Cardiac muscle cell (in vitro differentiated cells and primary cell): ENCODE data around the gene AFAP1L1. TPM values are rescaled to one million over a fixed set of nuclear protein-coding genes. Genes with fewer than 3 reads are reported as not detected.

ENCODE experiments used
- DNase-seq, 2 donors: peaks; one replicate each; pipeline versions ENCODE4 v3.0.0 to v3.0.0-alpha.2; 2010 to 2017; ENCODE audit warnings: low read depth in 1 of 2, low spot score in 1 of 2
- H3K27ac ChIP-seq: fragments of 200-600 bp; sonication (generic); 2 replicates; pipeline ENCODE4 v1.5.1; 2016
- H3K27me3 ChIP-seq: fragments of 200-600 bp; sonication (generic); 2 replicates; pipeline ENCODE4 v1.6.0; 2016; ENCODE audit warnings: control low read depth
- H3K36me3 ChIP-seq: fragments of 200-600 bp; sonication (generic); 2 replicates; pipeline ENCODE4 v1.5.1; 2016; ENCODE audit warnings: control low read depth
- H3K4me1 ChIP-seq: fragments of 200-600 bp; sonication (generic); 2 replicates; pipeline ENCODE4 v1.8.1; 2017; ENCODE audit warnings: low read depth, mild to moderate bottlenecking, mixed run types
- H3K4me3 ChIP-seq: fragments of 200-600 bp; sonication (generic); 2 replicates; pipeline ENCODE4 v1.5.1; 2016; ENCODE audit warnings: mild to moderate bottlenecking
- H3K9me3 ChIP-seq: fragments of 200-600 bp; sonication (generic); 2 replicates; pipeline ENCODE4 v1.5.1; 2017; ENCODE audit warnings: low read depth, mild to moderate bottlenecking, control low read depth
- CTCF ChIP-seq: IDR thresholded peaks from 2 replicates; pipeline ENCODE4 v1.5.1; 2012; ENCODE audit warnings: low read depth, mild to moderate bottlenecking, low read length
- polyA plus RNA-seq: library from polyadenylated mRNA; unstranded; fragments of >200 nt; fragmentation: Nextera tagmentation; extraction: Ambion mirVana; gene quantifications from 2 replicates; pipeline ENCODE4 v1.2.1, GENCODE V29; 2016
- total RNA-seq: library from RNA; depleted of rRNA; stranded (reverse); fragments of >200 nt; gene quantifications from 2 replicates; pipeline ENCODE4 v1.2.3, GENCODE V29; 2016

Gene AFAP1L1
- total and polyA plus RNA-seq, 2 experiments from 2014 or later = 24.0 to 39.3 TPM

GRCh38 chr5:149323621-149324205 lies 52.1 kb downstream of the AFAP1L1 start:
- no peaks in the 10 kb centered on the region for H3K36me3 ChIP-seq
- H3K9me3 ChIP-seq = no peaks in the 10 kb centered on the region
- peaks cover 27% of the 10 kb centered on the region for H3K27me3 ChIP-seq
- H3K4me3 ChIP-seq = no peak overlapping the region
- H3K27ac ChIP-seq = no peak overlapping the region
- H3K4me1 ChIP-seq = peaks cover 9% of the 10 kb centered on the region
- TF ChIP-seq CTCF = no peak
- DNase-seq = peak in 1 of 2 donors; percentile 83

- Histone ChIP-seq H3K4me3 (no peak overlapping the region), H3K4me1 (peaks cover 9% of the 10 kb centered on the region), H3K9me3 (no peaks in the 10 kb centered on the region), H3K27me3 (peaks cover 33% of the 10 kb centered on the region), H3K36me3 (no peaks in the 10 kb centered on the region), H3K27ac (no peak overlapping the region)
- DNase-seq = peak in 1 of 2 donors; percentile 38
- TF ChIP-seq CTCF = no peak
These were observed 53.0 kb downstream of the AFAP1L1 start for GRCh38 chr5:149324641-149325040.

GRCh38 chr5:149325166-149325735 lies 53.6 kb downstream of the AFAP1L1 start:
- no peak overlapping the region for H3K27ac ChIP-seq
- no peak for TF ChIP-seq CTCF

GRCh38 chr5:149325894-149326293 lies 54.2 kb downstream of the AFAP1L1 start:
- Histone ChIP-seq H3K4me1 (peaks cover 4% of the 10 kb centered on the region), H3K36me3 (no peaks in the 10 kb centered on the region), H3K9me3 (no peaks in the 10 kb centered on the region), H3K4me3 (no peak overlapping the region), H3K27me3 (peaks cover 45% of the 10 kb centered on the region), H3K27ac (no peak overlapping the region)
- TF ChIP-seq CTCF = no peak
- DNase-seq = peak in 1 of 2 donors; percentile 33

More at GRCh38 chr5:149325166-149325735, 53.6 kb downstream of the AFAP1L1 start:
- H3K9me3 ChIP-seq = no peaks in the 10 kb centered on the region
- no peaks in the 10 kb centered on the region for H3K36me3 ChIP-seq
- H3K27me3 ChIP-seq = peaks cover 39% of the 10 kb centered on the region
- DNase-seq = peak in 1 of 2 donors; percentile 63
- H3K4me1 ChIP-seq = peaks cover 9% of the 10 kb centered on the region
- no peak overlapping the region for H3K4me3 ChIP-seq

- Histone ChIP-seq H3K9me3 (no peaks in the 10 kb centered on the region), H3K36me3 (no peaks in the 10 kb centered on the region), H3K27ac (no peak overlapping the region), H3K4me1 (no peaks in the 10 kb centered on the region), H3K27me3 (peaks cover 49% of the 10 kb centered on the region), H3K4me3 (no peak overlapping the region)
- DNase-seq = no peak
- no peak for TF ChIP-seq CTCF
These were observed 55.0 kb downstream of the AFAP1L1 start for GRCh38 chr5:149326611-149327010.
